Measurements from ENCODE around the gene MMP1. TPM values are rescaled to one million over a fixed set of nuclear protein-coding genes. Genes with fewer than 3 reads are reported as not detected.

Gene MMP1
- total RNA-seq, 1 donor from 2014 or later: 1,378 TPM

GRCh38 chr11:102807921-102808320 is 10.0 kb upstream of the MMP1 start:
- no peak for DNase-seq (ENCODE audit: low read depth, low spot score)

GRCh38 chr11:102806296-102806695 is 8.3 kb upstream of the MMP1 start:
- DNase-seq (ENCODE audit: low read depth, low spot score): no peak

DNA sequence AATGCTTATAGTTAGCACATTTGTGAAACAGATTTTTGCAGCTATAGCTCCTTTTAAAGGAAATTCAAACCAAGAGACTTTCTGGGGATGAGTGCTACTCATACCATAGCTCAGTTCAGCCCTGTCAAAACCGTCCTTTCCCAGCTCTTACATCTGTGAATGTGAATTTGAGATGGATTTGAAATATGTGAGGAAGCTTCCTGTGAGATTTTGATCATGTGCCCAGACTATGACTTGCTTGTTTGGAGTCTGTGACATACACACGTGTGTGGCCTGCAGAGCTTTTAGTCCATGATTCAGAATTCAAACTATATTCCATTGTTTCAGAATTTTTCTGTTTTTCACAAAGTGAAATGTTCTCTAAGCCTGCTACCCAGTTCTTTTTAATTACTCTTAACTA is 4.4 kb upstream of the MMP1 start:
- DNase-seq (ENCODE audit: low read depth, low spot score): peak; percentile 54

DNA sequence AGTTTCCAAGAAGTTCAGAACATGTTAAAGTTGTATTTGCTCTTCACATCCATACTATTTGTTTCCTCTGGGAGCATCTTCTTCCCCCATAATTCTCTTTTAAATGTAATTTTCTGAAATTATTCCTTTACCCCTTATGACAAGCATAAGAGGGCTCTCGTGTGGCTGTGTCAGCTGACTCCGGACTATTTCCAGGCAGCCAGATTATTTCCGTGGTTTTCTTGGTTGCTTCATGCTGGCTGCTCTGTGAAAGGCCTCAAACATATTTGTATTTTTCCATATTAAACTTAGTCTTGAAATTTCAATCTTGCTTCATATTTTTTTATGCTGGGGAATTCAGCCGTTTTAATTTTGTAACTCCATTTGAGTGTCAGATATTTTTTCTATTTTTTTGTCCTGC is 2.8 kb upstream of the MMP1 start:
- DNase-seq (ENCODE audit: low read depth, low spot score): no peak

DNA sequence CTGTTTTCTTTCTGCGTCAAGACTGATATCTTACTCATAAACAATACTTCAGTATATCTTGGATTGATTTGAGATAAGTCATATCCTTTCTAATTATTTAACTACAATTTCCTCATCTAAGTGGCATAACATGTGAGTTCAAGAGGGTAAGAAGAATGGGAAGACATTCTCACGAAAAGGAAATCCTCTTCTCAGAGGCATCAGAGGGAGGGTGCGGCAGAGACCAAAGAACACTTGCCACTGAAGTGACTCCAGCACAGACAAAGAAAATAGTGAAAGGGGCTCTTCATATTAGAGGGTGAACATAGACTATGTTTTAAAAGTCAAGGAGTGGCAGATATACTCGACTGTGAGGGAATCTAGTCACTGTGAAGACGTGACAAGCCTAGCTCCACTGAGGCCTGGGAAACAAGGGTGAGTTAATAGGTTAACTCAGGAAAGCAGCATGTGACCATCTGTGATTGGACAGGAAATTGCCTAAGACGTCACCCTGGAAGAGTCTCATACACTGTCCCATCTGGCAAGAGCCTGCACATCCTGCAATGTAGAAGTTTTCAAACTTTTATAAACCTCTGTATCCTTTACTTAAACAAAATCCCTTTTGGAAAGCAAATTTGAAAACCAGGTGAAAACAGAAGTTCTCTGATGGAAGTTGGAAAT is 1.9 kb upstream of the MMP1 start:
- DNase-seq (ENCODE audit: low read depth, low spot score): peak; percentile 71

GRCh38 chr11:102794382-102794781 is 3.6 kb downstream of the MMP1 start:
- no peak for DNase-seq (ENCODE audit: low read depth, low spot score)

GRCh38 chr11:102793677-102794290 is 4.2 kb downstream of the MMP1 start:
- no peak for DNase-seq (ENCODE audit: low read depth, low spot score)

GRCh38 chr11:102792604-102793003 is 5.4 kb downstream of the MMP1 start:
- DNase-seq (ENCODE audit: low read depth, low spot score): no peak

GRCh38 chr11:102791271-102792036 is 6.5 kb downstream of the MMP1 start:
- no peak for DNase-seq (ENCODE audit: low read depth, low spot score)

DNA sequence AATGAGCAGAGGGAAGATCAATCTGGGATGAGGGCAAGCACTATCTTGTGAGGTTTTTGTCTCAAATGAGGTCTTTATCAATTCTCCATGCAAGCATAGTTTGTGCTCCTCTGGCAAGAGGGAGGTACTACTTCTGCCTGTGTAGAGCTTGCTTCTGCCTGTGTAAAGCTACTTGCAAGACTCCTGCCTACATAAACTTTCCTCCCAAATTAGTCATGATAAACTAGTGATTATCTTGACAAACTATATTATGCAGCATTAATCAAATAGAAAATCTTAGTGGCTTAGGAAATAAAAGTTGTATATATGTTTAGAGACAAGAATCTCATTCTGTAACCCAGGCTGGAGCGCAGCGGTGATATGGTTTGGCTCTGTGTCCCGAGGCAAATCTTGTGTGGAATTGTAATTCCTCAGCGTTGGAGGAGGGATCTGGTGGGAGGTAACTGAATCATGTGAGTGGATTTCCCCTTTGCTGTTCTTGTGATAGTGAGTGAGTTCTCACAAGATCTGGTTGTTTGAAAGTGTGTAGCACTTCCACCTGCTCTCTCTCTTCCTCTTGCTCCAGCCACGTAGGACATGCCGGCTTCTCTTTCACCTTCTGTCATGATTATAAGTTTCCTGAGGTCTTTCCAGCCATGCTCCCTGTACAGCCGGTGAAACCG is 9.5 kb downstream of the MMP1 start:
- DNase-seq (ENCODE audit: low read depth, low spot score): no peak

DNA sequence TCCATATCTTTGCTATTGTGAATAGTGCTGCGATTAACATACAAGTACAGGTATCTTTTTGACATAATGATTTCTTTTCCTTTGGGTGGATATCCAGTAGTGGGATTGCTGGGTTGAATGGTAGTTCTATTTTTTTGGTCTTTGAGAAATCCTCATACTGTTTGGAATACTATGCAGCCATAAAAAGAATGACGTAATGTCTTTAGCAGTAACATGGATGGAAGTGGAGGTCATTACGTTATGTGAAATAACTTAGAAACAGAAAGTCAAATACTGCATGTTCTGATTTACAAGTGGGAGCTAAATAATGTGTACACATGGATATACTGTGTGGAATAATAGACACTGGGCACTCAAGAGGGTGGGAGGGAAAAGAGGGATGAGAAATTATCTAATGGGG is 13.6 kb downstream of the MMP1 start:
- DNase-seq (ENCODE audit: low read depth, low spot score): no peak

DNA sequence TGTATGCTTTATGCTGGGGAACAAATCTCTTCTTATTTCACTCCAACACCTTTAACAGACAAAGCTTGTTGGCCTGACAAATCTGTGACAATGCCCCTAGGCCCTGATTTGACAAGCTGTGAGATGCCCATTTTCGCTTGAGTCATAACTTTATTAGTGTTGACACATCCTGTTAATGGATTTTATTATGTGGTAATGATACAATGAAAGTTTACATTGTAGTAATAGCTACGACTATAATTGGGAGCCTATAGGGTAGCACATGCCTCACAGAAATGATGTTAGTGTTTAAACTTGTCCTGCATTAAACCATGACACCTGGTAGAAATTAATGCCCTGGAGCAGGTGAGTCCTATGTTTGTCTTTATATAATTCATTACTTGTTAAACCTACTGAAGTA is 14.2 kb downstream of the MMP1 start:
- no peak for DNase-seq (ENCODE audit: low read depth, low spot score)

DNA sequence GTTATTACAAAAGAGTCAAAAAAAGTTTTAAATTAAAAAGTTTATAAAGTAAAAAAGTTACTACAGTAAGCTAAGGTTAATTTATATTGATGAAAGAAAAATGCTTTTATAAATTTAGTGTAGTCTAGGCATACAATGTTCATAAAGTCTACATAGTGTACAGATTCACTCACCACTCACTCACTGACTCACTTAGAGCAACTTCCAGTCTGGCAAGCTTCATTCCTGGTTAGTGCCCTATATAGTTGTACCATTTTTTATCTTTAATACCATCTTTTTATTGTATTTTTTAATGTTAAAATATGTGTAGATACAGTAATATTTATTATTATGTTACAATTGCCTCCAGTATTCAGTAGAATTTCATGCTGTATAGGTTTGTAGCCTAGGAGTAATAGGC is 14.9 kb downstream of the MMP1 start:
- DNase-seq (ENCODE audit: low read depth, low spot score): no peak

DNA sequence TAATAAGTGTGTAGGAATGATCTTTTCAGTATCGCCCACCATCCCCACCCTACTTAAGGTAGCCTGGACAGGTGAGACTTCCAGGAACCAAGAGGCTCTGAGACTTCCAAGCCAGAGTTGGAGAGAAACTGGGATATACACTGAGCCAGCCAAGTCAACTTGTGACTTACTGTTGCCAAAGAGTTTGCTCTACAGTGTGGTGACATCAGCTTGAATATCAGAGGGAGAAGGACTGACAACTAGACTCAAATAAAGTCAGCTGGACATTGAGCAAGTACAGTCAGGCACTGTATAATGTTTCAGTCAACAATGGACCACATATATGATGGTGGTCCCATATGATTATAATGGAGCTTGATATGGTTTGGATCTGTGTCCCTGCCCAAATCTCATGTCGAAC is 16.3 kb downstream of the MMP1 start:
- DNase-seq (ENCODE audit: low read depth, low spot score): no peak

DNA sequence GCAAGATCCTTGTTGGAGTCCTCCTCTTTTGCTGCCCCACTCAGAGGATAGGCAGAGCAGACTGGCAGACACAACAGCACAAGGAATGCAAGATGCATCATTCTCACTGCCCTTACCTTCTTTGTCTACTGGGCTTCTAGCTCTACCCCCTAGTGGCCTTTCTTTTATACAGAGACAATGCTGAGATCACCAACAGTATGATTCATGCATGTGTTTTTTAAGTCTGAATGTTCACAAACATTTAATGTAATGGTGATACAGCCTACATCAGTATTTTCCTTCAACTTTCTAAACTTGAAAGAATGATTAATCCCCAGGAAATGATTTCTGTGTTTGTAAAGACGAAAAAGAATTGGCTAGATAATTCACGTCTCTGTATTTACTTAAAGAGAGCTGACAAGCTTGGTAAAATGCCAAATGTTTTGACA is 17.5 kb downstream of the MMP1 start, which contains the start of gene MMP10:
TSS of gene MMP10 (minus strand) at position 138 of the 428 bp plus-strand sequence. CDS start at position 101, 37 bp downstream.
- DNase-seq (ENCODE audit: low read depth, low spot score): peak; percentile 79

- no peak for DNase-seq (ENCODE audit: low read depth, low spot score)
These were observed 21.5 kb downstream of the MMP1 start for GRCh38 chr11:102776454-102776853.

DNA sequence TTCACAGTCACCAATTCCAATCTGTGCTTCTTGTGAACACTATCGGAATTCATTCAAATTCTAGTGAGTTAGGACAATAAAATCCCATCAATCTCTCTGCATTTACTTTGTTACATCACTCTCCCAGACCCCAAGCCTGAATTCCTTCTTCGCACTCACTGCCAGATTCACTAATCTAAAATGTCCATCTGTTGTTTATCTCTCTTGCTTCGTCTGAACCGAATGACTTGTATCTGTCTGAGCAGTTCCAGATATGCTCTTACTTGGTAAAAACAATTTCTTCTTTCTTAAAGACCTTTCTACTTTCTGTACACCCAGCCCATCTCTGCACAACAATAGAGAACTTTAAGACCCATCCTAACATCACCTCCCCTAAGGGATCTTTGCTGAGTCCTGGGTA is 24.6 kb downstream of the MMP1 start:
- DNase-seq (ENCODE audit: low read depth, low spot score): no peak

- DNase-seq (ENCODE audit: low read depth, low spot score): no peak
These were observed 26.6 kb downstream of the MMP1 start for GRCh38 chr11:102771351-102771750.

DNA sequence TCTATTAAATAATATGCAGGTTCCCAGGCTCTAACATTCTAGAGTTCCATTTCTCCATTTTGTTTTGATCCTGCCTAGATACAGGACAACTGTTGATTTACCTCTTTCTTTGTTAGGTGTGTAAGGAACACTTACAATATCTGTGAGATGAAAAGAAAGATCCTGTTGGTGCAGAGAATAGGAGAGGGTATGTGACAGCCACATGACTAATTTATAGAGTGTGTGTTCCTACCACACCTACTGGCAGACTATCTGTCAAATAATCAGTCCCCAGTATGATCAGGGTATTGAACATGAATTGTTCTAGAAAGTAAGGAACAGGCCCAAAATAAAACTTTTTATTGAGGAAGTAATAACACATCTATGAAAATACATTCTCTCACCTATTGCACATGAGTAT is 27.8 kb downstream of the MMP1 start:
- no peak for DNase-seq (ENCODE audit: low read depth, low spot score)

GRCh38 chr11:102767800-102768199 is 30.2 kb downstream of the MMP1 start:
- no peak for DNase-seq (ENCODE audit: low read depth, low spot score)

GRCh38 chr11:102763440-102763839 is 34.5 kb downstream of the MMP1 start:
- no peak for DNase-seq (ENCODE audit: low read depth, low spot score)

DNA sequence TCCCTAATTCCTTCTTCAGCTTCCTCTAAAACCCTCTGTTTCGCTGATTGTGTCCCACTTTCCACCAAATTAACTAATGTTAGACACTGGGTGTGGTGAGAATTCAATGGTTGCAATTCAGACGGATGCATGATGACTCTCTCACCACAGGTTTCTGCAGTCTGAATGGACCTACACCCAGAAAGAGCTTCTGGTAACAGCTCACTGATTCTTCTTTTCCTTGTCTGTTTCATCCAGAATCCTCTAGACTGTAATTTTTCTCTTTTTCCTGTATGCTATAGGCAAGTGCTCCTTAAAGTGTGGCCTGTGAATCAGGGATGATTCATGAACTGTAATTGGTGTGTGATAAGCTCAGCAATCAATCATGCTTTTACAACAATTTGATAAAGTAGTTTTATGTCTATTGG is 35.6 kb downstream of the MMP1 start:
- DNase-seq (ENCODE audit: low read depth, low spot score): no peak
